Dendritic cell treated with granulocyte-macrophage colony-stimulating factor and Interleukin-4, amounts not matched to agents 40 ng/mL and 50 ng/mL, for 4 days (primary cell): ENCODE results near the gene NHSL2.
"Not testable (repeated sequence)": the region's sequence is repeated elsewhere in the genome, so short reads cannot be mapped to it uniquely, and the experiment has no call there.

Experiments used
- H3K27ac Mint-ChIP-seq: one replicate; pipeline ENCODE4 v1.8.0; 2022; ENCODE audit warnings: mild to moderate bottlenecking, mixed read lengths
- H3K27me3 Mint-ChIP-seq: one replicate; pipeline ENCODE4 v1.8.0; 2022; ENCODE audit warnings: mild to moderate bottlenecking, mixed read lengths
- H3K36me3 Mint-ChIP-seq: one replicate; pipeline ENCODE4 v1.8.0; 2022; ENCODE audit warnings: low read depth, mixed read lengths
- H3K4me1 Mint-ChIP-seq: one replicate; pipeline ENCODE4 v1.8.0; 2022; ENCODE audit warnings: low read depth, mixed read lengths
- H3K4me3 Mint-ChIP-seq: one replicate; pipeline ENCODE4 v1.8.0; 2022; ENCODE audit warnings: mild to moderate bottlenecking, moderate library complexity, mixed read lengths
- H3K9me3 Mint-ChIP-seq: one replicate; pipeline ENCODE4 v1.8.0; 2022; ENCODE audit warnings: mixed read lengths
- intact Hi-C: fragments of 100-400 bp; cut with micrococcal nuclease; formaldehyde crosslinking; loops from one replicate; pipeline ENCODE4 v1.15.0; 2022

NHSL2 gene

DNA sequence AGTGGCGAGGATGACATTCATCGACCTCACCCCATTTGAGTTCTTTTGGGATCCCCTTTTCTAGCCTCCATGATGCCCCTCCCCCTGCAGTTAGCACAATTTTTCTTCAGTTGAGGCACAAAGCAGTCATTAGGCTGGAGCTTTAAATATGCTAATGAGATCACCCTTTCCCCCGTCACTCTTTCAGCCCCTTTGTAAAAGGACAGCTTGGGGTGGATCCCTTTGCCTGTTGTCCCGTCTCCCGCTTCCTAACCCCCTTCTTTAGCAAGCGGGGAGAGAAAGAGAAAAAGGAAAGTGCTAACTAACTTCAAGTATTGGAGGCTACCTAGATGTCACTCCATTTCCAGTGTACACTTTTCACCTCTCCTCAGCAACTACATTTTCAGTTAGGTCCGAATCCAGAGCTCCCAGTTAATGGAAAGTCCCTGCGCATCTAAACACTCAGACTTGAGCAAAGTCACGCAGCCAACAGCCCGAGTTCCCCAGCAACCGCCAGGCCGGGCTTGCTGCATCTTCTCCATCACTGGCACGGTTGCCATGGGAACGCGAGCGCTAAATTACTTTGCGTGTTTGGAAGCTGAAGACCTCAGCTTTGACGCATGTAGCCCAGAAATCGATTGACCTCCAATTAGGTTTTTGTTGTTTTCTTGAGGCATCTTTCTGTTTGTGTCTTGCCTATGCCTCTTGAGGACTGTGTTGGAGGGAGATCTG, 144.3 kb downstream of the NHSL2 start:
- no peak overlapping the region for H3K27ac Mint-ChIP-seq
- H3K4me1 Mint-ChIP-seq, result peaks cover 29% of the 10 kb centered on the region
- H3K27me3 Mint-ChIP-seq, result peaks cover 6% of the 10 kb centered on the region
- H3K4me3 Mint-ChIP-seq, result no peak overlapping the region
- intact Hi-C loops, result no loop called here
- no peaks in the 10 kb centered on the region for H3K9me3 Mint-ChIP-seq
- H3K36me3 Mint-ChIP-seq, result no peaks in the 10 kb centered on the region

- Mint-ChIP-seq H3K4me3 (no peak overlapping the region), H3K27ac (no peak overlapping the region), H3K4me1 (peaks cover 32% of the 10 kb centered on the region), H3K27me3 (peaks cover 6% of the 10 kb centered on the region), H3K36me3 (no peaks in the 10 kb centered on the region), H3K9me3 (no peaks in the 10 kb centered on the region)
- intact Hi-C loops, result no loop called here
These were observed 146.7 kb downstream of the NHSL2 start for GRCh38 chrX:72057331-72057730.

- peaks cover 5% of the 10 kb centered on the region for H3K27me3 Mint-ChIP-seq
- intact Hi-C loops, result no loop called here
- peaks cover 27% of the 10 kb centered on the region for H3K4me1 Mint-ChIP-seq
- H3K4me3 Mint-ChIP-seq, result no peak overlapping the region
- no peaks in the 10 kb centered on the region for H3K36me3 Mint-ChIP-seq
- no peak overlapping the region for H3K27ac Mint-ChIP-seq
- H3K9me3 Mint-ChIP-seq, result no peaks in the 10 kb centered on the region
These were observed 147.2 kb downstream of the NHSL2 start for GRCh38 chrX:72057849-72058248.

DNA sequence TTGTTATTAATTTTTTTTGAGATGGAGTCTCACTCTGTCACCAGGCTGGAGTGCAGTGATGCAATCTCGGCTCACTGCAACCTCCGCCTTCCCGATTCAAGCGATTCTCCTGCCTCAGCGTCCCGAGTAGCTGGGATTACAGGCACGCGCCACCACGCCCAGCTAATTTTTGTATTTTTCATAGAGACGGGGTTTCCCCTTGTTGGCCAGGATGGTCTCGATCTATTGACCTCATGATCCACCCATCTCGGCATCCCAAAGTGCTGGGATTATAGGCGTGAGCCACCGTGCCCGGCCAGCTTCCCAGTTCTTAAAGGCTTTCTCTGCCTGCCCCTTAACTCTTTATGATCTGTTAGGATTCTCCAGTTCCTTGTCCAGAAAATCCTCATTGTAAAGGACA, 147.7 kb downstream of the NHSL2 start:
- H3K36me3 Mint-ChIP-seq, H3K4me3 Mint-ChIP-seq, H3K27me3 Mint-ChIP-seq, H3K9me3 Mint-ChIP-seq, intact Hi-C loops, H3K27ac Mint-ChIP-seq: not testable (repeated sequence)
- H3K4me1 Mint-ChIP-seq, result peaks cover 27% of the 10 kb centered on the region

GRCh38 chrX:72060196-72060920, 149.7 kb downstream of the NHSL2 start:
- H3K9me3 Mint-ChIP-seq, result no peaks in the 10 kb centered on the region
- no peaks in the 10 kb centered on the region for H3K36me3 Mint-ChIP-seq
- peaks cover 3% of the 10 kb centered on the region for H3K27me3 Mint-ChIP-seq
- no peak overlapping the region for H3K4me3 Mint-ChIP-seq
- peaks cover 35% of the 10 kb centered on the region for H3K4me1 Mint-ChIP-seq
- intact Hi-C loops, result loop anchor here (10.0 kb wide), 1 partner anchor 64 kb away; no protein-coding TSS in a partner anchor
- no peak overlapping the region for H3K27ac Mint-ChIP-seq

GRCh38 chrX:72060921-72061490, 150.4 kb downstream of the NHSL2 start:
- Mint-ChIP-seq H3K36me3 (no peaks in the 10 kb centered on the region), H3K4me1 (peaks cover 35% of the 10 kb centered on the region), H3K27me3 (peaks cover 3% of the 10 kb centered on the region), H3K27ac (no peak overlapping the region), H3K9me3 (no peaks in the 10 kb centered on the region), H3K4me3 (no peak overlapping the region)
- intact Hi-C loops, result loop anchor here (10.0 kb wide), 1 partner anchor 64 kb away; no protein-coding TSS in a partner anchor

DNA sequence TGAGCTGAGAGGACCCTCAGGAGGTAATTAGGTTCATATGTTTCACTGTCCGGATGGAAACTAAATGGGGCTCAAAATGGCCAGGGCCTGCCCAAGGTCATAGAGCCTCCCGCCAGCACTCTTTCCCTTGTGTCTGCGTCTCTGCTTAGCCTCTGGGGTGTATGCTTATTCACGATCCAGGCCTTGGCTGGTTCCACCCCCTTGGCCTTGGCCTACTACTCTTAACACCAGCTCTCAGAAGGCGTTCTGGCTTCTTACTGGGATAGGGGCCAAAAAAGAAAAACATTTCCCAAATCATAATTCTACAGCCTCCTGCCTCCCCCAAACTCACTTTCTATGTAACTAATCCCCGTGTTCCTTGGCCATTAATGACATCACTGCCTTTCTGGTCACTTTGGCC, 152.3 kb downstream of the NHSL2 start:
- Mint-ChIP-seq H3K27me3 (peaks cover 4% of the 10 kb centered on the region), H3K36me3 (no peaks in the 10 kb centered on the region), H3K4me3 (no peak overlapping the region), H3K9me3 (no peaks in the 10 kb centered on the region), H3K4me1 (peaks cover 26% of the 10 kb centered on the region), H3K27ac (no peak overlapping the region)
- intact Hi-C loops, result loop anchor here (10.0 kb wide), 1 partner anchor 62 kb away; no protein-coding TSS in a partner anchor

- H3K4me1 Mint-ChIP-seq, result peaks cover 32% of the 10 kb centered on the region
- intact Hi-C loops, result loop anchor here (10.0 kb wide), 1 partner anchor 55 kb away; no protein-coding TSS in a partner anchor
- H3K4me3 Mint-ChIP-seq, result no peak overlapping the region
- H3K36me3 Mint-ChIP-seq, result no peaks in the 10 kb centered on the region
- H3K9me3 Mint-ChIP-seq, result no peaks in the 10 kb centered on the region
- H3K27me3 Mint-ChIP-seq, result peaks cover 23% of the 10 kb centered on the region
- H3K27ac Mint-ChIP-seq, result no peak overlapping the region
These were observed 158.9 kb downstream of the NHSL2 start for GRCh38 chrX:72069350-72070160.

- H3K36me3 Mint-ChIP-seq, result no peaks in the 10 kb centered on the region
- H3K4me3 Mint-ChIP-seq, result no peak overlapping the region
- H3K4me1 Mint-ChIP-seq, result peaks cover 24% of the 10 kb centered on the region
- H3K9me3 Mint-ChIP-seq, result no peaks in the 10 kb centered on the region
- intact Hi-C loops, result no loop called here
- peaks cover 23% of the 10 kb centered on the region for H3K27me3 Mint-ChIP-seq
- no peak overlapping the region for H3K27ac Mint-ChIP-seq
These were observed 160.6 kb downstream of the NHSL2 start for GRCh38 chrX:72071213-72071612.

- Mint-ChIP-seq H3K4me3 (no peak overlapping the region), H3K9me3 (no peaks in the 10 kb centered on the region), H3K4me1 (peaks cover 21% of the 10 kb centered on the region), H3K27ac (no peak overlapping the region), H3K27me3 (peaks cover 16% of the 10 kb centered on the region), H3K36me3 (no peaks in the 10 kb centered on the region)
- intact Hi-C loops, result no loop called here
These were observed 163.0 kb downstream of the NHSL2 start for GRCh38 chrX:72073633-72074032.

DNA sequence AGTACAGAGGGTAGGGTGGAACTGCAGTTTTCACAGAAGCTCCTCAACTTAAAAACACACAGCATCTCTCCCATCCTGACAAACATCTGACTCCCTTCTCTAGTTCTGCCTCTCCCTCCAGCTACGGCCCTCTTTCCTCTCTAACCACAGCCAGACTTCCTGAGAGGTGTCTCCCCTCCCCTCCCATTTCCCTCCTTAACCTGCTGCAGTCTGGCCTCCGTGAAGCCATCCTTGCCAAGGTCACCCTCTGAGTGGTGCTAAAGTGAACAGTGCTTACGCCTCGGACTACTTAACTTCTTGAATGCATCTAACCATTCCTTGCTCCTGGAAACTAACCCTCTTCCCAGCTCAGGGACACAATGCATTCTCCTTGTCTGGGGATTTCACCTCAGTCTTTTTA, 167.8 kb downstream of the NHSL2 start:
- peaks cover 40% of the 10 kb centered on the region for H3K4me1 Mint-ChIP-seq
- intact Hi-C loops, result no loop called here
- H3K27ac Mint-ChIP-seq, result no peak overlapping the region
- H3K36me3 Mint-ChIP-seq, result no peaks in the 10 kb centered on the region
- H3K4me3 Mint-ChIP-seq, result no peak overlapping the region
- no peaks in the 10 kb centered on the region for H3K9me3 Mint-ChIP-seq
- H3K27me3 Mint-ChIP-seq, result no peaks in the 10 kb centered on the region

DNA sequence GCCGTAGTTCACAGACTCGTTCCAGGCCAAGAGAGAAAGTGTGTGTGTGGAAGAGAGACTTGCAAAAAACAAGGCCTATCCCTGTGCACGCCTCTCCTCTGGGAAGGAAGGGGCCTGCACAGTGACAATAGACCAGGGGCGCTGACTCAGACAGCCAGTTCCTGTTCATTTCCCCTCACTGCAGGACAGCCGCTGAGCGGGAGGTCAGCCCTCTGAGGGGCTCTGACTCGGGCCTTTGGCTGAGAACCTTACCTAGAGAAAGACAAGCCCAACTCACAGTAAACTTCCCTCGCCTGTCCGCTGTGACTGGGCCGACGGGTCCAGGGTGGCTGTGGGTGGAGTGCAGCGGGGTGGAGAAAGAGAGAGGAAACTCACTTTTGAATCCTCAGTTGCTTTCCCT, 169.0 kb downstream of the NHSL2 start:
- no peak overlapping the region for H3K4me3 Mint-ChIP-seq
- no peaks in the 10 kb centered on the region for H3K27me3 Mint-ChIP-seq
- H3K27ac Mint-ChIP-seq, result peak overlapping the region; percentile 80
- no peaks in the 10 kb centered on the region for H3K36me3 Mint-ChIP-seq
- H3K9me3 Mint-ChIP-seq, result no peaks in the 10 kb centered on the region
- intact Hi-C loops, result no loop called here
- H3K4me1 Mint-ChIP-seq, result peaks cover 40% of the 10 kb centered on the region

DNA sequence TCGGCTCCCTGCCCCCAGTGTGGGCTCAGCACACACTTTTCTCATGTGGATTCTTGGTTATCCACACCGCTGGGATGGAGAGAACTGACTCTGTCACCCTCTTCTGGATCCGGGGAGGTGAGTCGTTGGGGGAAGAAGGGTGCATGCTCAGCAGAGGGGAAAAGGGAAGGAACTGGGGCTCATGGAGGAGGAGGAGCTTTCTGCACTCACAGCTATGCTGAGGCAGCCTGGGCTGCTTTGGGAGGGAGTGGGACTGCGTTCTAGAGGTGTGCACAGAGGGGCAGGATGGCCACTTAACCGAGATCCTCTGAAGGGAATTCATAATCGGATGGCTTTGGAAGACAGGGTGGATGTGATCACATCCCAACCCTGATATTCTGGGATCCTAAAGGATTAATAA, 169.5 kb downstream of the NHSL2 start:
- Mint-ChIP-seq H3K27ac (peak overlapping the region; percentile 80), H3K27me3 (no peaks in the 10 kb centered on the region)
- intact Hi-C loops, result no loop called here

GRCh38 chrX:72080800-72081199, 170.2 kb downstream of the NHSL2 start:
- H3K4me3 Mint-ChIP-seq, result no peak overlapping the region
- H3K27ac Mint-ChIP-seq, result no peak overlapping the region
- intact Hi-C loops, result no loop called here
- no peaks in the 10 kb centered on the region for H3K27me3 Mint-ChIP-seq
- peaks cover 40% of the 10 kb centered on the region for H3K4me1 Mint-ChIP-seq
- no peaks in the 10 kb centered on the region for H3K9me3 Mint-ChIP-seq
- no peaks in the 10 kb centered on the region for H3K36me3 Mint-ChIP-seq

More for the DNA sequence above, 169.5 kb downstream of the NHSL2 start:
- Mint-ChIP-seq H3K4me3 (no peak overlapping the region), H3K9me3 (no peaks in the 10 kb centered on the region), H3K36me3 (no peaks in the 10 kb centered on the region), H3K4me1 (peaks cover 40% of the 10 kb centered on the region)
